ENCODE data around the gene HEBP1.
A peak's percentile ranks its signal among the peaks of the same experiment; 100 is the strongest.

HEBP1 gene

DNA sequence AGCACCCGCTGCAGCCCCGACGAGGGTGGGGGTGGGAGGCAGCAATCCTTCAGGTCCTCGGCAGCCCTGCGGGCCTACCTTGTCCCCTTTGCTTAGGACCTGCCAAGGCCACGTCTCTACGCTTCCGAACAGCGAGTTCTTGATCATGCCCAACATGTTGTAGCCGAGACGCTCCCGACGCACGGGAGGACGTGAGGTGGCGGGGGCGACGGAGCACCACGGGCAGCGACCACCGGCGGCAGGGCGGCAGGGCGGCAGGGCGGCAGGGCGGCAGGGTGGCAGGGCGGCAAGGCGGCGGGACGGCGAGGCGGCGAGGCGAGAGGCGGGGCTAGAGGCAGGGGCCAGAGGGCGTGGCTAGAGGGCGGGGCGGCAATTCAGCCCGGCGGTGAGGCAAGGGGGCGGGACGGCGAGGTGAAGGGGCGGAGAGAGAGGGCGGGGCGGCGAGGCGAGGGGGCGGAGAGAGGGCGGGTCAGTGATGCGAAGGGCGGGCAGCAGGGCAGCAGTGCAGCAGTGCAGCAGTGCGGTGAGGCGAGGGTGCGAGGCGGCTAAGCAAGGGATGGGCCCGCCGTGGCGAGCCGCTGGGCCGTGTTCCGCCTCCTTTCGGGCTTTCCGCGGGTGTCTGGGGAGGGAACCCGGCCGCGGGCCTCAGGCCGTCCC, at the start of gene HEBP1:
TSS of gene HEBP1 (minus strand) at position 307 of the 657 bp plus-strand sequence. CDS start at position 156, 151 bp downstream.
- Histone ChIP-seq H3K4me1 (ENCODE audit: control insufficient read depth in 1 of 2, insufficient read depth in 2 of 2, low read length in 2 of 2) (peaks cover 44 to 50% of the 10 kb centered on the region in 2 donors), H3K4me3 (ENCODE audit: low read depth in 1 of 2, low read length in 2 of 2) (peak within 1 kb of the TSS; percentile 87 to 97), H3K9me3 (ENCODE audit: control insufficient read depth in 1 of 2, low read length in 2 of 2) (no peaks in the 10 kb centered on the region), H3K27ac (ENCODE audit: low read depth, low read length) (peak within 1 kb of the TSS; percentile 78), H3K27me3 (ENCODE audit: control insufficient read depth in 1 of 2, insufficient read depth in 2 of 2, low read length in 2 of 2) (no peaks in the 10 kb centered on the region), H3K36me3 (ENCODE audit: control insufficient read depth in 1 of 2, insufficient read depth in 2 of 2, low read length in 2 of 2) (peaks cover 0 to 3% of the 10 kb centered on the region in 2 donors), H3K9ac (ENCODE audit: low read depth in 1 of 2, low read length in 2 of 2) (peak within 1 kb of the TSS; percentile 92 to 96)

DNA sequence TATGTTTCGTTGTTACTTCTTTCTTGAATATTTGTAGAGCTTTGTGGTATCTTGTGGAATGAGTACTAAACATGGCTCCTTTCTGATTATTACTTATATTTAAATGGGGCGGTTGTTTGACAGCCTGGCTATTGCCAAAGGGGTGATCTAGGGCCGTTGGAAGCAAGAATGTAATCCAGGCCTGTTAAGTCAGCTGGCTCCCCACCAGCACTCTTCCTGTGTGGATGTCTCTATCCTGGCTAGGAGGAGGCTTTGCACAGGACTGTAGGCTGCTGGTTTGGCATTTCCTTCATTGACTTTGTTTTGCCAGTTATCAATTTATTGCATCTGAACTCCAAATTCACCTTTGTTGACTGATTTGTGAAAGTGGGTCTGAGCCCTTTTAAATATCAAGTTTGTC, 49.8 kb upstream of the HEBP1 start:
- Histone ChIP-seq H3K27ac (ENCODE audit: low read depth, low read length) (no peak overlapping the region), H3K9ac (ENCODE audit: low read depth in 1 of 2, low read length in 2 of 2) (no peak overlapping the region)

DNA sequence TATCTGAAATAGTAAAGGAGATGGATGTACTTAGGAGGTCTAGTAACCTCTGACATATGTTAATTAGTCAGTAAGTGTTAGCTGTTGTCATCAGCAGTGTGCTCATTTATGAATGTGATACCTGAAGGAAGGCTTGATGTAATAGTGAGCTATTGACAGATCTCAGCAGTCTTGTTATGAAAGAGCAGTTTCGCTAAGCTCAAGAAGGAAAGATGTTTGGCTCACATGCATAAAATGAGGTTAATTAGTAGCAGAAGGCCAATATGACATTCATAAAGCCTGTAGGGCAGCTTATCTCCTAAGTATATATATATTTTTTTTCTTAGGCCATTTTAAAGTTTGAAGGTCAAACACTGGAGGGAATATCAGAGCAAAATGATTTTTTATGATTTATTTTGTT, 46.9 kb upstream of the HEBP1 start:
- Histone ChIP-seq H3K9ac (ENCODE audit: low read depth in 1 of 2, low read length in 2 of 2) (no peak overlapping the region), H3K9me3 (ENCODE audit: control insufficient read depth in 1 of 2, low read length in 2 of 2) (no peaks in the 10 kb centered on the region), H3K27ac (ENCODE audit: low read depth, low read length) (no peak overlapping the region), H3K4me1 (ENCODE audit: control insufficient read depth in 1 of 2, insufficient read depth in 2 of 2, low read length in 2 of 2) (peaks cover 5 to 16% of the 10 kb centered on the region in 2 donors), H3K27me3 (ENCODE audit: control insufficient read depth in 1 of 2, insufficient read depth in 2 of 2, low read length in 2 of 2) (peaks cover 0 to 6% of the 10 kb centered on the region in 2 donors), H3K36me3 (ENCODE audit: control insufficient read depth in 1 of 2, insufficient read depth in 2 of 2, low read length in 2 of 2) (no peaks in the 10 kb centered on the region), H3K4me3 (ENCODE audit: low read depth in 1 of 2, low read length in 2 of 2) (no peak overlapping the region)

More for the DNA sequence above, 49.8 kb upstream of the HEBP1 start:
- Histone ChIP-seq H3K27me3 (ENCODE audit: control insufficient read depth in 1 of 2, insufficient read depth in 2 of 2, low read length in 2 of 2) (no peaks in the 10 kb centered on the region), H3K4me3 (ENCODE audit: low read depth in 1 of 2, low read length in 2 of 2) (no peak overlapping the region), H3K9me3 (ENCODE audit: control insufficient read depth in 1 of 2, low read length in 2 of 2) (peaks cover 0 to 3% of the 10 kb centered on the region in 2 donors), H3K4me1 (ENCODE audit: control insufficient read depth in 1 of 2, insufficient read depth in 2 of 2, low read length in 2 of 2) (peaks cover 2 to 16% of the 10 kb centered on the region in 2 donors), H3K36me3 (ENCODE audit: control insufficient read depth in 1 of 2, insufficient read depth in 2 of 2, low read length in 2 of 2) (no peaks in the 10 kb centered on the region)

- Histone ChIP-seq H3K4me1 (ENCODE audit: control insufficient read depth in 1 of 2, insufficient read depth in 2 of 2, low read length in 2 of 2) (peaks cover 5 to 16% of the 10 kb centered on the region in 2 donors), H3K27me3 (ENCODE audit: control insufficient read depth in 1 of 2, insufficient read depth in 2 of 2, low read length in 2 of 2) (peaks cover 0 to 6% of the 10 kb centered on the region in 2 donors), H3K9ac (ENCODE audit: low read depth in 1 of 2, low read length in 2 of 2) (no peak overlapping the region), H3K9me3 (ENCODE audit: control insufficient read depth in 1 of 2, low read length in 2 of 2) (no peaks in the 10 kb centered on the region), H3K4me3 (ENCODE audit: low read depth in 1 of 2, low read length in 2 of 2) (no peak overlapping the region), H3K36me3 (ENCODE audit: control insufficient read depth in 1 of 2, insufficient read depth in 2 of 2, low read length in 2 of 2) (no peaks in the 10 kb centered on the region), H3K27ac (ENCODE audit: low read depth, low read length) (no peak overlapping the region)
Observed at GRCh38 chr12:13045816-13046215, 45.8 kb upstream of the HEBP1 start.

DNA sequence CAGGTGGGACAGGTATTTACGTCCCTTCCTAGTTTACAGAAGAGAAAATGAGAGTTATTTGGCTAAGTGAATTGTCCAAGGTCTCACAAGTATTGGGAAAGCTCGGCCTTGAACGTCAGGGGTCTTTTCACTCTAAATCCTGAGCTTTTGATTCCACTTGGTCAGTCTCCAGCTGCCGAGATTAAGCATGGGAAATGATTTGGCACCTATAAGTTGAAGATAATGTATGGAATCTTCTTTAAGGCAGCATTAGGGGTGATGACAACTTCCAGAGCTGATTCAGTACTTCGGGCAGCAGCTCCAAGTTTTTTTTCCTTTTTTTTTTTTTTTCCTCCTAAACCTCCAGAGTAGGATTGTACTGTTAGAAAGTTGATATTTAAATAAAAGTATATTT, 44.8 kb upstream of the HEBP1 start:
- H3K36me3 ChIP-seq (ENCODE audit: control insufficient read depth in 1 of 2, insufficient read depth in 2 of 2, low read length in 2 of 2) = no peaks in the 10 kb centered on the region
- H3K4me3 ChIP-seq (ENCODE audit: low read depth in 1 of 2, low read length in 2 of 2) = peak overlapping the region; percentile 77 to 87
- peaks cover 5 to 13% of the 10 kb centered on the region in 2 donors for H3K4me1 ChIP-seq (ENCODE audit: control insufficient read depth in 1 of 2, insufficient read depth in 2 of 2, low read length in 2 of 2)
- H3K9ac ChIP-seq (ENCODE audit: low read depth in 1 of 2, low read length in 2 of 2) = peak overlapping the region; percentile 59 to 76
- no peaks in the 10 kb centered on the region for H3K9me3 ChIP-seq (ENCODE audit: control insufficient read depth in 1 of 2, low read length in 2 of 2)
- H3K27me3 ChIP-seq (ENCODE audit: control insufficient read depth in 1 of 2, insufficient read depth in 2 of 2, low read length in 2 of 2) = peaks cover 0 to 6% of the 10 kb centered on the region in 2 donors
- H3K27ac ChIP-seq (ENCODE audit: low read depth, low read length) = no peak overlapping the region

- Histone ChIP-seq H3K9ac (ENCODE audit: low read depth in 1 of 2, low read length in 2 of 2) (peak within 1 kb of the TSS; percentile 59 to 76), H3K27me3 (ENCODE audit: control insufficient read depth in 1 of 2, insufficient read depth in 2 of 2, low read length in 2 of 2) (peaks cover 0 to 6% of the 10 kb centered on the region in 2 donors), H3K4me3 (ENCODE audit: low read depth in 1 of 2, low read length in 2 of 2) (peak within 1 kb of the TSS; percentile 77 to 87), H3K27ac (ENCODE audit: low read depth, low read length) (no peak within 1 kb of the TSS), H3K9me3 (ENCODE audit: control insufficient read depth in 1 of 2, low read length in 2 of 2) (no peaks in the 10 kb centered on the region), H3K36me3 (ENCODE audit: control insufficient read depth in 1 of 2, insufficient read depth in 2 of 2, low read length in 2 of 2) (no peaks in the 10 kb centered on the region), H3K4me1 (ENCODE audit: control insufficient read depth in 1 of 2, insufficient read depth in 2 of 2, low read length in 2 of 2) (peaks cover 11 to 14% of the 10 kb centered on the region in 2 donors)
Observed at GRCh38 chr12:13044002-13044905, 44.2 kb upstream of the HEBP1 start, which contains the start of gene FAM234B. Gene FAM234B, plus strand, starts transcription at chr12:13044381. Its CDS starts 23 bp downstream, at chr12:13044404.

DNA sequence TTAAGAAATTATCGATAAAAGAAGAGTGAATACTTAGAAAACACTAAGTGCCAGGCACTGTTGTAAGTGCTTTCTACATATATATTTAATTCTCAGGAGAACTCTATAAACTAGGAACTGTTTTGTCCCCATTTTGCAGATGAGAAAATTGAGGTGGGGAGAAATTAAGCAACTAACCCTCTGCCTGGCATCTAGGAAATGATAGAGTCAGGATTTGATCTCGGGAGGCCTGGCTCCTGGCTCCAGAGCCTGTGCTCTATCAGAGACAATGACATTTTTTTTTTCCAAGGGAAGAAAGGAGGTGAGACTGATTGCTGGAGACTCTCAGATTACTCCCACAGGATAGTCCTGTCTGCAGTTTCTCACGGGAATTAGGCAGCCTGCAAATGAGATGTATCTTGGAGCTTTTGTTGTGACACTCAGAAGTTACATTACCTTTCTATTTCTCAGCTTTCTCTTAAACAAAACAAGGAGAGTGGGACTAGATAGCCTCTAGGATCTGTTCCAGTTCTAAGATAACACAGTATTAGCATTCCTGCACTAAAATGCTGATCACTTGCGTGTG, 42.7 kb upstream of the HEBP1 start:
- Histone ChIP-seq H3K27ac (ENCODE audit: low read depth, low read length) (no peak overlapping the region), H3K36me3 (ENCODE audit: control insufficient read depth in 1 of 2, insufficient read depth in 2 of 2, low read length in 2 of 2) (no peaks in the 10 kb centered on the region), H3K4me3 (ENCODE audit: low read depth in 1 of 2, low read length in 2 of 2) (no peak overlapping the region), H3K27me3 (ENCODE audit: control insufficient read depth in 1 of 2, insufficient read depth in 2 of 2, low read length in 2 of 2) (peaks cover 0 to 6% of the 10 kb centered on the region in 2 donors), H3K9me3 (ENCODE audit: control insufficient read depth in 1 of 2, low read length in 2 of 2) (no peaks in the 10 kb centered on the region), H3K9ac (ENCODE audit: low read depth in 1 of 2, low read length in 2 of 2) (no peak overlapping the region), H3K4me1 (ENCODE audit: control insufficient read depth in 1 of 2, insufficient read depth in 2 of 2, low read length in 2 of 2) (peaks cover 12 to 16% of the 10 kb centered on the region in 2 donors)

DNA sequence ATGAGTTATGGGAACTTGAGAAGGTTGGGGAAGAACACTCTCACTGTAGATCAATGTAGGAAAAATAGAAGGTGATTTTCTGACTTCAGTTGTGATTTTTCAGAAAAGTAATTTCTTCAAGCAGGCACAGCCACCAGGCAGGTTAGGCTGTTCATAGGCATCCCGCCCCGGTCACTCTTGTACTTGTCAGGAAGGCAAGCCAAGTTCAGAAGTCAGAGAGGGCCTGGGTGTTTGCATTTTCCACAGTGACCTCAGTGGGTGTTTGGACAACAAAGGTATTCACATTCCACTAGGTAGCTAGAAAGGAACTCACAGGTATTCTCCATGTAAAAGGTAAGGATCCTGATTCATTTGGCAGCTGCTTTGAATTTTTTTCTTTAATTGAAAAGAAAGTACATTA, 41.2 kb upstream of the HEBP1 start:
- Histone ChIP-seq H3K36me3 (ENCODE audit: control insufficient read depth in 1 of 2, insufficient read depth in 2 of 2, low read length in 2 of 2) (no peaks in the 10 kb centered on the region), H3K27ac (ENCODE audit: low read depth, low read length) (no peak overlapping the region), H3K4me3 (ENCODE audit: low read depth in 1 of 2, low read length in 2 of 2) (no peak overlapping the region), H3K4me1 (ENCODE audit: control insufficient read depth in 1 of 2, insufficient read depth in 2 of 2, low read length in 2 of 2) (peaks cover 11 to 12% of the 10 kb centered on the region in 2 donors), H3K9me3 (ENCODE audit: control insufficient read depth in 1 of 2, low read length in 2 of 2) (no peaks in the 10 kb centered on the region), H3K27me3 (ENCODE audit: control insufficient read depth in 1 of 2, insufficient read depth in 2 of 2, low read length in 2 of 2) (peaks cover 0 to 6% of the 10 kb centered on the region in 2 donors), H3K9ac (ENCODE audit: low read depth in 1 of 2, low read length in 2 of 2) (no peak overlapping the region)

- Histone ChIP-seq H3K4me1 (ENCODE audit: control insufficient read depth in 1 of 2, insufficient read depth in 2 of 2, low read length in 2 of 2) (peaks cover 8% of the 10 kb centered on the region in 2 donors), H3K4me3 (ENCODE audit: low read depth in 1 of 2, low read length in 2 of 2) (no peak overlapping the region), H3K27me3 (ENCODE audit: control insufficient read depth in 1 of 2, insufficient read depth in 2 of 2, low read length in 2 of 2) (peaks cover 0 to 6% of the 10 kb centered on the region in 2 donors), H3K36me3 (ENCODE audit: control insufficient read depth in 1 of 2, insufficient read depth in 2 of 2, low read length in 2 of 2) (no peaks in the 10 kb centered on the region), H3K9me3 (ENCODE audit: control insufficient read depth in 1 of 2, low read length in 2 of 2) (no peaks in the 10 kb centered on the region), H3K27ac (ENCODE audit: low read depth, low read length) (no peak overlapping the region), H3K9ac (ENCODE audit: low read depth in 1 of 2, low read length in 2 of 2) (peak overlapping the region in 1 of 2 donors; percentile 21)
Observed at GRCh38 chr12:13039328-13039956, 39.4 kb upstream of the HEBP1 start.
